PC-9 (cell line): ENCODE results near the gene OXSR1.

ENCODE experiments used
- EZH2 ChIP-seq: fragments of 200-600 bp; sonication (generic); IDR thresholded peaks from 2 replicates; pipeline ENCODE4 v1.8.0; 2017; ENCODE audit warnings: antibody characterized with exemption, low read depth
- TF ChIP-seq, protein P1 (sequence below): fragments of 200-600 bp; sonication (generic); conservative IDR thresholded peaks from 2 replicates; pipeline ENCODE4 v1.6.1; 2017; ENCODE audit warnings: mixed run types, antibody characterized with exemption, mild to moderate bottlenecking, moderate library complexity

DNA sequence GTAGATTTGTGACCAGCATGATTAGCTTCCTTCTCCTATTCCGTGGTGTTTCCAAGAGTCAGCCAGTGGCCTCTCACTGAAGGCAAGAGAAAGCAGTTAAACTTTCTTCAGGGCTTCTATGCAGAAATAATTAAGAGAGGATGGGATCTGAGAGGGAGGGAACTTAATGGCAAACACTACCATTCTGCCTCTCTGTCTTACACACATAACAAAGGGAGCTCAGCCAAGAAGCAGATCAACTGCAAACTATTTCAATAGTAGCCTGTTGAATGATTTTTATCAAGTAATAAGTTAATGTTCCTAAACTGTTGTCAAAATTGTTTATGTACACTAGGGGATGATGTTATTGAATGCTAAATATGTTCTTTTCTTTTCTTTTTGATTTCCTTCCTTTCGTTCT, 11.8 kb downstream of the OXSR1 start:
- no peak for TF ChIP-seq EZH2
- TF ChIP-seq, protein P1, sequence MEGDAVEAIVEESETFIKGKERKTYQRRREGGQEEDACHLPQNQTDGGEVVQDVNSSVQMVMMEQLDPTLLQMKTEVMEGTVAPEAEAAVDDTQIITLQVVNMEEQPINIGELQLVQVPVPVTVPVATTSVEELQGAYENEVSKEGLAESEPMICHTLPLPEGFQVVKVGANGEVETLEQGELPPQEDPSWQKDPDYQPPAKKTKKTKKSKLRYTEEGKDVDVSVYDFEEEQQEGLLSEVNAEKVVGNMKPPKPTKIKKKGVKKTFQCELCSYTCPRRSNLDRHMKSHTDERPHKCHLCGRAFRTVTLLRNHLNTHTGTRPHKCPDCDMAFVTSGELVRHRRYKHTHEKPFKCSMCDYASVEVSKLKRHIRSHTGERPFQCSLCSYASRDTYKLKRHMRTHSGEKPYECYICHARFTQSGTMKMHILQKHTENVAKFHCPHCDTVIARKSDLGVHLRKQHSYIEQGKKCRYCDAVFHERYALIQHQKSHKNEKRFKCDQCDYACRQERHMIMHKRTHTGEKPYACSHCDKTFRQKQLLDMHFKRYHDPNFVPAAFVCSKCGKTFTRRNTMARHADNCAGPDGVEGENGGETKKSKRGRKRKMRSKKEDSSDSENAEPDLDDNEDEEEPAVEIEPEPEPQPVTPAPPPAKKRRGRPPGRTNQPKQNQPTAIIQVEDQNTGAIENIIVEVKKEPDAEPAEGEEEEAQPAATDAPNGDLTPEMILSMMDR, result no peak
